HG03575 (cell line): ENCODE measurements around the gene DPF3.

Experiments used
- ATAC-seq: cut with Tn5 transposase; IDR thresholded peaks from one replicate; pipeline ENCODE4 v1.9.1; 2021; ENCODE audit not compliant: unreplicated experiment, insufficient number of reproducible peaks, low FRiP score; ENCODE audit errors: extremely low read depth

Gene DPF3

GRCh38 chr14:72679536-72680151 is 214.3 kb downstream of the DPF3 start:
- ATAC-seq: no peak

DNA sequence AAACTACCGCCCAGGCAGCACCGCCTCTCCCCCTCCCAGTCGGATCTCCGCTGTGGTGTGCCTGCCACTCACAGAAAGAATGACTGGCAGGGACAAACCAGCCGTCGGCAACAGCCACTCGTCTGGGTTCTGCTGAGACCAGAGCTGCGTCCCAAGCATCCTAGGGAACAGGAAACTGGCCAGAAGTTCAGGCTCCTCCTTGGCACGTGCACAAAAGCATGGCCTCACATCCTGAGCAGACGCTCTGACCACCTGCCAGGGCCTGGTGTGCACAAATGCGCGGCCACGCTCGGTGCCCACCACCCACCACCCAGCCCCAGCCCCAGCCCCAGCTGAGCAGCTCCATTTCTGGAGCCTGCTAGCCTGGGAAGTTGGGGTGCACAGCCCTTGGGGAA is 214.8 kb downstream of the DPF3 start:
- no peak for ATAC-seq

DNA sequence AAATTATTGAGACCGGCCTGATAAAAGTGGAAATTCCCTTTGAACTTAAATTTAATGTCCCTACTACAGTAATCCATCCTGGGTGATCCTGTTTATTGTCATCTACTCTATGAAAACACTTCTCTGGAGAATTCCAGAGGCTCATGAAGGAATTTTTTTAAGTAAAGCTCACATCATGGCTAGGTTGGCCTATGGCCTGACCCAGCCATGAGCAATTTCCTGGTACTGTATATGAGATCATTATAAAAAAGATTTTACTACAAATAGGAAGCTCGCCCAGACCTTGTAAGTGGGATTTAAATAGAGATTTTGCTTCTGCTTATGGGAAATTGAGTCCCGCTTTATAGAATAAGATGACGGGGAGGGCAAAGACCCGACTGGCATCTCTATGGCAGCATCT is 215.5 kb downstream of the DPF3 start:
- ATAC-seq: no peak

DNA sequence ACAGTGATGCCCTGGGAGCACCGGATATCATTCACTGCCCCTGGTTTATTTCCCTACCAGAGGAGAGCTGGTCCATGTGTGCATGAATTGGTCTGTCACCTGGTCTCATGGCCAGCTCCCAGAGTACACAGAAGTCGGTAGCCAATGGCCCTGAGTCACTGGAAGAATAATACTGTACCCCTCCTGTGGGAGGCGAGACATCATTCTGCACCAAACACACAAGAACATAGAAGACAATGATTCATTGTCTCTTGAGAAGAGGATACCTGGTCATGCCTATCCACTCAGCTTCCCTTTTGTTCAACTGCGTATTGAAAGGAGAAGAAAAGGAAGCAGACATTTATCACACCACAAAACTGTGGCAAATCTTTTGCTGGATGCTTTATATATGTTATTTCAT is 216.2 kb downstream of the DPF3 start:
- ATAC-seq: no peak

DNA sequence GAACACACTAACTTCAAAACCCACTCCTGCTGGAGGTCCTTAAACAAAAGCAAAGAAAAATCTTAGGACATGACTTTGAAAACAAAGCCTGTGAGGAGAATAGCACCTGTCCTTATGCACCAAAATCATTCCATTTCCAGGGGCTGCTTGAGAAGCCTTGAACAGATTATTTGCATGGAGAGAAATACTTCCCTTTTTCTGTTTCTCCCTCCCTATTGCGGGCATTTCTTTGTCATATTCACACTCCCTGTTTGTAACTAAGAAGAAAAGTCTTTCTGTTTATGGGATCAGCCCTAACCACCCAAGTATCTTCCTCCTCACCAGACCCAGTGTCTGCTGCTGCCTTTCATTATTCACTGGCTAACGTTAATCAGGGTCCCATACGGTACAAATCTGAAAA is 218.8 kb downstream of the DPF3 start:
- ATAC-seq: no peak

GRCh38 chr14:72673179-72673578 is 220.7 kb downstream of the DPF3 start:
- no peak for ATAC-seq

- ATAC-seq: no peak
Measured at GRCh38 chr14:72666610-72667009, 227.3 kb downstream of the DPF3 start.

DNA sequence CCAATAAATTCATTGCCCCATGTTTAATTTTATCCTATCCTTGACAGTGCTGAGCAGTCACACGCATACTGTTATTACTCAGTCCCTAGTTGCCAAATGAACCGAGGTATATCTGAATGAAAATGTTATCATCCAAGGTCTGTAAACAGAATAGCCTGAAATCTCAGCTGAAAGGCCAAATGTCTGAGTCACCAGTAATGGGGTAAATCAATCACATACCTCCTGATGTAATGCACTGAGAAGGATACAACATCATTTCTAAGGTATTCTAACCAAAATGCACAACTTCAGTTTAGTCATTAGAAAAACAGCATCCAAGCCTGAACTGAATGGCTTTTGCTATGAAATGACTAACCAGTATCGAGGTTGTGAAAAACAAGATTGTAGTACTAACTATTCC is 228.6 kb downstream of the DPF3 start:
- ATAC-seq: no peak

- ATAC-seq: no peak
Measured at GRCh38 chr14:72664651-72665050, 229.2 kb downstream of the DPF3 start.

DNA sequence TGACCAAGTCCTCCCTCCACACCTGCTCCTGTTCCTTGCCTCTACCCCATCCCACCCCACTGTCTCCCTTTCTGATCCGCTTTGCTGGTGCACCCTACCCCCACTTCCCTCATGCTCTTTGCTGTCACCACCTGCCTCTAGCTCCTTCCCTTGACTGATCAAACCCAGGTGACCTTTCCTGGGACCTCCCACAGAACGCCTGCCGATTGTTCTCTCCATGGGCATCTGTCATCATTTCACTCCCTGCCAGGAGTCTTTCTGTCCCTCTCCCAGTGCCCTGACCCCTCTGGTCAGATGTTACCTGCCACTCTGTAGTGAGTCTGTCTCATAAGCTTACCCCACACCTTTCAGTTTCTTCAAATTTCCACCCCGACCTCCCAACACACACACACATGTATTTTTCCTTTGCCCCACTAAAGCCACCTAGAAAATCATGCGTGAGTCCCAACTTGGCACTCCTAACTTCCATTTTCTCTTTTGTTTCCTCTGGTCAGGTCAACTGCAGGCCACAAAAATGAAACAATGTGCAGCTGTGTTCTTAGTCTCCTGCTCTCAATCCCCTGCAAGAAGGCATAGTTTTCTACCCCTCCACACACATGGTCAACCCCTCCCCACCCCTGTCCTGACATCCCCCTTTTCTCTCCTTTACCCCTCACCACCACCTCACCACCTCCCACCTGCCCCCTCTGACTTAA is 229.8 kb downstream of the DPF3 start:
- no peak for ATAC-seq

DNA sequence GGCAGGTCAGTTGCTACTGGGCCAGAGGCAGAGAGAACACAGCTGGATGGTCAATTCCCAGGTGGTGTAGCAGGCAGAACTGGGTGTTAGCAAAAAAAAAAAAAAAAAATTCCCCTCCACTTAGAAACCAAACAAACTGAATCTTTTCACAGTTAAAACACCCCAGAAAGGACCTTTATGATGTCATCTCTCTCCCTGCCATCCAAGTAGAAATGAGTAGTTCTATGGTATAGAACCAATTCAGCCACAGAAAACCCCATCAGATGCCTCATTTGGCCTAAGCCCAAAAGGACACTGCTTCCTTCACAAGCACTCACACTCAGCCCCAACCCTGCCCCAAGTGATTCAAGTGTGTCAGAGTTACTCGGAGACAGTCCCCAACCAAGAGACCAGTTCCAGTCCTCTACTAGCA is 230.8 kb downstream of the DPF3 start:
- ATAC-seq: no peak

GRCh38 chr14:72662214-72662613 is 231.7 kb downstream of the DPF3 start:
- no peak for ATAC-seq

- ATAC-seq: no peak
Measured at GRCh38 chr14:72657214-72657921, 236.5 kb downstream of the DPF3 start.

GRCh38 chr14:72653026-72653425 is 240.9 kb downstream of the DPF3 start:
- ATAC-seq: no peak

GRCh38 chr14:72652179-72652578 is 241.7 kb downstream of the DPF3 start:
- ATAC-seq: no peak

GRCh38 chr14:72651714-72652113 is 242.2 kb downstream of the DPF3 start:
- no peak for ATAC-seq

DNA sequence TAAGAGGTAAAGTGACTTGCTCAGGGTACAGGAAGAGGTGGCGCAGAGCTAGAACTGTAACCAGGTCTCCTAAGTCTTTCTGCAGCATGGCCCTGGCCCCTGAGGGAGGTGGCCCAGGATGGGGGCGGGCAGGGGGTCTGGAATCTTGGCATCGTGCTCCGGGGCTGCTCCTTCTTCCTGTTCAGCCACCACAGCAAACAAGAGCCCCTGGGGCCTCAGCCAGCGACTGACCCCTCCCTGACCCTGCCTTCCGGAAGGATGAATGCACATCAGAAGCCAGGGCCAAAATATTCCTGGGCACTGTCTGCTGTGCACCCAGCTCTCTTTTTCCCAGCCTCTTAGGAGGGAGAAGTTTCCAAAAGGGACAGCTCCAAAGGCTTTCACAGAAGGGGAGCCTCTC is 242.8 kb downstream of the DPF3 start:
- ATAC-seq: no peak

GRCh38 chr14:72649603-72650227 is 244.2 kb downstream of the DPF3 start:
- ATAC-seq: no peak

DNA sequence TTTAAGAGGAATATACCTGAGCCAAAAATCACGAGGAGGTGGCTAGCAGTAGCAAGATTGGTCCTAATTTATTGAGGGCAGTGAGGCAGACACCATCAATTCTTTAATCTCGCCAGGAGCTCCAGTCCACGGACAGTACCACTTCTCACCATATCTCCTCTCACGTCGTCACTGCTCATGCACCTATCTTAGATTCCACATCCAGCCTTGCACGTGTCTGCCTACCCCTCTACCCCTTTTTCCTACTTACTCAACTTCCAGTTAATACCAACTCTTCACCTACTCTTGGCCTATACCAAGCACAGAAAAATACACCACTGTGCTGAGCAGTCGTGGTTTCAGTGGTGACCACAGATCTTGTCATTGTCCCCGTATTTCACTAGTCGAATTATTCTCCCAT is 246.1 kb downstream of the DPF3 start:
- ATAC-seq: no peak
